IPS-18a (cell line): ENCODE results near the gene PTH1R.

Experiments
- H3K27ac ChIP-seq: one replicate; pipeline ENCODE4 v1.5.1; 2013; ENCODE audit warnings: low read length
- H3K27me3 ChIP-seq: one replicate; pipeline ENCODE4 v1.6.1; 2013; ENCODE audit warnings: mild to moderate bottlenecking, low read length; ENCODE audit not compliant: control insufficient read depth, insufficient read depth
- H3K36me3 ChIP-seq: one replicate; pipeline ENCODE4 v1.6.1; 2013; ENCODE audit warnings: low read depth, low read length; ENCODE audit not compliant: control insufficient read depth
- H3K4me1 ChIP-seq: one replicate; pipeline ENCODE4 v1.6.1; 2013; ENCODE audit warnings: low read depth, low read length; ENCODE audit not compliant: control insufficient read depth
- H3K4me3 ChIP-seq: one replicate; pipeline ENCODE4 v1.5.1; 2013; ENCODE audit warnings: low read length
- H3K9ac ChIP-seq: one replicate; pipeline ENCODE4 v1.6.1; 2013; ENCODE audit warnings: mild to moderate bottlenecking, low read length, moderate library complexity
- H3K9me3 ChIP-seq: one replicate; pipeline ENCODE4 v1.6.1; 2013; ENCODE audit warnings: low read depth, low read length; ENCODE audit not compliant: control insufficient read depth

Gene PTH1R

GRCh38 chr3:46878781-46879436 is 1.4 kb downstream of the PTH1R start:
- Histone ChIP-seq H3K4me3 (no peak overlapping the region), H3K9ac (no peak overlapping the region), H3K36me3 (no peaks in the 10 kb centered on the region), H3K9me3 (no peaks in the 10 kb centered on the region), H3K27ac (no peak overlapping the region), H3K27me3 (peaks cover 60% of the 10 kb centered on the region), H3K4me1 (no peaks in the 10 kb centered on the region)

- H3K4me1 ChIP-seq: no peaks in the 10 kb centered on the region
- H3K9ac ChIP-seq: no peak overlapping the region
- no peak overlapping the region for H3K27ac ChIP-seq
- peak overlapping the region; percentile 52 for H3K4me3 ChIP-seq
- peaks cover 72% of the 10 kb centered on the region for H3K27me3 ChIP-seq
- no peaks in the 10 kb centered on the region for H3K9me3 ChIP-seq
- no peaks in the 10 kb centered on the region for H3K36me3 ChIP-seq
Measured at GRCh38 chr3:46880884-46881595, 3.5 kb downstream of the PTH1R start.

GRCh38 chr3:46881596-46882376 is 4.3 kb downstream of the PTH1R start:
- no peak overlapping the region for H3K9ac ChIP-seq
- H3K27me3 ChIP-seq: peaks cover 80% of the 10 kb centered on the region
- H3K36me3 ChIP-seq: no peaks in the 10 kb centered on the region
- no peaks in the 10 kb centered on the region for H3K4me1 ChIP-seq
- H3K27ac ChIP-seq: no peak overlapping the region
- H3K9me3 ChIP-seq: no peaks in the 10 kb centered on the region
- H3K4me3 ChIP-seq: peak overlapping the region; percentile 56

GRCh38 chr3:46882377-46883053 is 5.0 kb downstream of the PTH1R start:
- Histone ChIP-seq H3K27ac (no peak overlapping the region), H3K9ac (no peak overlapping the region), H3K4me1 (no peaks in the 10 kb centered on the region), H3K36me3 (no peaks in the 10 kb centered on the region), H3K9me3 (no peaks in the 10 kb centered on the region), H3K4me3 (peak overlapping the region; percentile 56), H3K27me3 (peaks cover 87% of the 10 kb centered on the region)

GRCh38 chr3:46883054-46883829 is 5.7 kb downstream of the PTH1R start:
- peaks cover 93% of the 10 kb centered on the region for H3K27me3 ChIP-seq
- no peak overlapping the region for H3K9ac ChIP-seq
- H3K9me3 ChIP-seq: no peaks in the 10 kb centered on the region

GRCh38 chr3:46883830-46884185 is 6.3 kb downstream of the PTH1R start:
- H3K27me3 ChIP-seq: peaks cover 93% of the 10 kb centered on the region
- H3K9me3 ChIP-seq: no peaks in the 10 kb centered on the region
- peaks cover 8% of the 10 kb centered on the region for H3K4me1 ChIP-seq
- no peak overlapping the region for H3K9ac ChIP-seq
- no peaks in the 10 kb centered on the region for H3K36me3 ChIP-seq
- H3K27ac ChIP-seq: no peak overlapping the region
- peak overlapping the region; percentile 43 for H3K4me3 ChIP-seq

More at GRCh38 chr3:46883054-46883829, 5.7 kb downstream of the PTH1R start:
- no peak overlapping the region for H3K27ac ChIP-seq
- H3K36me3 ChIP-seq: no peaks in the 10 kb centered on the region
- H3K4me3 ChIP-seq: peak overlapping the region; percentile 56
- H3K4me1 ChIP-seq: peaks cover 4% of the 10 kb centered on the region

- Histone ChIP-seq H3K4me3 (no peak overlapping the region), H3K27ac (no peak overlapping the region), H3K9me3 (no peaks in the 10 kb centered on the region), H3K4me1 (peaks cover 8% of the 10 kb centered on the region), H3K36me3 (no peaks in the 10 kb centered on the region), H3K27me3 (peaks cover 93% of the 10 kb centered on the region), H3K9ac (no peak overlapping the region)
Measured at GRCh38 chr3:46884427-46884826, 6.9 kb downstream of the PTH1R start.

- H3K4me3 ChIP-seq: no peak overlapping the region
- no peaks in the 10 kb centered on the region for H3K36me3 ChIP-seq
- H3K27me3 ChIP-seq: peaks cover 93% of the 10 kb centered on the region
- H3K9me3 ChIP-seq: no peaks in the 10 kb centered on the region
- no peak overlapping the region for H3K27ac ChIP-seq
- H3K4me1 ChIP-seq: peaks cover 8% of the 10 kb centered on the region
- H3K9ac ChIP-seq: no peak overlapping the region
Measured at GRCh38 chr3:46884929-46885328, 7.4 kb downstream of the PTH1R start.

- Histone ChIP-seq H3K9me3 (no peaks in the 10 kb centered on the region), H3K9ac (no peak overlapping the region), H3K36me3 (no peaks in the 10 kb centered on the region), H3K27ac (no peak overlapping the region), H3K4me3 (no peak overlapping the region), H3K27me3 (peaks cover 93% of the 10 kb centered on the region), H3K4me1 (peaks cover 8% of the 10 kb centered on the region)
Measured at GRCh38 chr3:46885612-46886011, 8.1 kb downstream of the PTH1R start.

GRCh38 chr3:46887980-46888494 is 10.5 kb downstream of the PTH1R start:
- Histone ChIP-seq H3K36me3 (no peaks in the 10 kb centered on the region), H3K4me1 (peaks cover 10% of the 10 kb centered on the region), H3K27ac (no peak overlapping the region), H3K9ac (no peak overlapping the region), H3K9me3 (no peaks in the 10 kb centered on the region), H3K27me3 (peaks cover 96% of the 10 kb centered on the region), H3K4me3 (no peak overlapping the region)
